ENCODE results near the gene MYOF.
"Not testable (repeated sequence)": the region's sequence is repeated elsewhere in the genome, so short reads cannot be mapped to it uniquely, and the experiment has no call there.

Gene MYOF

GRCh38 chr10:93344691-93345090, 137.4 kb downstream of the MYOF start:
- DNase-seq: no peak

- no peak for DNase-seq
Measured at GRCh38 chr10:93342921-93343320, 139.2 kb downstream of the MYOF start.

- no peak for DNase-seq
Measured at GRCh38 chr10:93342366-93342765, 139.8 kb downstream of the MYOF start.

GRCh38 chr10:93337309-93337721, 144.8 kb downstream of the MYOF start:
- no peak for DNase-seq

GRCh38 chr10:93336678-93337077, 145.5 kb downstream of the MYOF start:
- no peak for DNase-seq

- no peak for DNase-seq
Measured at GRCh38 chr10:93336110-93336509, 146.0 kb downstream of the MYOF start.

- peak; percentile 41 for DNase-seq
Measured at GRCh38 chr10:93334901-93335327, 147.2 kb downstream of the MYOF start.

GRCh38 chr10:93334181-93334580, 148.0 kb downstream of the MYOF start:
- DNase-seq: no peak

GRCh38 chr10:93333278-93333978, 148.7 kb downstream of the MYOF start:
- DNase-seq: no peak

- DNase-seq: no peak
Measured at GRCh38 chr10:93330824-93331223, 151.3 kb downstream of the MYOF start.

GRCh38 chr10:93319896-93320295, 162.2 kb downstream of the MYOF start:
- DNase-seq: no peak

GRCh38 chr10:93319096-93319495, 163.0 kb downstream of the MYOF start:
- no peak for DNase-seq

- no peak for DNase-seq
Measured at GRCh38 chr10:93315246-93315645, 166.9 kb downstream of the MYOF start.

GRCh38 chr10:93314656-93315055, 167.5 kb downstream of the MYOF start:
- not testable (repeated sequence) for DNase-seq

- no peak for DNase-seq
Measured at GRCh38 chr10:93313798-93314197, 168.3 kb downstream of the MYOF start.

- no peak for DNase-seq
Measured at GRCh38 chr10:93309062-93309461, 173.1 kb downstream of the MYOF start.

GRCh38 chr10:93305122-93305521, 177.0 kb downstream of the MYOF start:
- DNase-seq: no peak

- DNase-seq: no peak
Measured at GRCh38 chr10:93300981-93301380, 181.2 kb downstream of the MYOF start.

- DNase-seq: no peak
Measured at GRCh38 chr10:93300288-93300917, 181.7 kb downstream of the MYOF start.

GRCh38 chr10:93299606-93300287, 182.4 kb downstream of the MYOF start:
- DNase-seq: no peak

- no peak for DNase-seq
Measured at GRCh38 chr10:93299195-93299594, 182.9 kb downstream of the MYOF start.

- DNase-seq: no peak
Measured at GRCh38 chr10:93296151-93296550, 186.0 kb downstream of the MYOF start.

GRCh38 chr10:93293999-93294398, 188.1 kb downstream of the MYOF start:
- DNase-seq: no peak
